Measurements from ENCODE around the gene PSMB9.

Gene PSMB9

DNA sequence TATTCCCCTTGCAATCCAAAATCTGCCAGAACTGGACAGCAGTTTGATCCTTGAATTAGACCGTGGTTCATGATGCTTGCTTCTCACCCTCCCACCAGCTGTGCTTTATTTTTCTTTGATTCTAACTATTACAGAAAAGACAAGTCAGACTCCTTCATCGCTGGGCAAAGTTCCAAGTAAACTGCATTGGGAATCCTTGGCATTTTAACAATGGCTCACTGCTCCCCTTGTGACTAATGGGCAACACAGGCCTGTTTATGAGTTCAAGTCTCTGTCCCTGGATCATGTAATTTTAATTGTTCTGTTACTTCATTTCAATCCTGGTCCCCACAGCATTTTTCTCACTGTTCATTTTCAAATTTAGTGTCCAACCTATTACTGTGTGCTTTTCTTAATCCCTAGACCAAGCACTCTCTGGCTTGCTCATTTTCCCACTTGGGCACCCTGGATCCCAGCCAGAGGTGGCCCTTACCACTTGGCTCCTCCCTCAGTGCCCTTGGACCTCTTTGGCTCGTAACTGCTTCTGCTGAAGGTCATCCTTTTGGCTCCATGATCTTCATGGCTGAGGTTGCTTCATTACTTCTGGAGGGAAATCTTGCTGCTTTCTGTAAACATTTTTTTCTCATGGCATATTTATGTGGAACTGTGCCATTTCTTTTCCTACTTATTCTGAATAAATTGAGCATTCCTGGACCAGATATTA, 32.8 kb downstream of the PSMB9 start:
- H3K4me3 ChIP-seq (ENCODE audit: low read depth, low read length), result no peak overlapping the region
- TF ChIP-seq, protein P1, sequence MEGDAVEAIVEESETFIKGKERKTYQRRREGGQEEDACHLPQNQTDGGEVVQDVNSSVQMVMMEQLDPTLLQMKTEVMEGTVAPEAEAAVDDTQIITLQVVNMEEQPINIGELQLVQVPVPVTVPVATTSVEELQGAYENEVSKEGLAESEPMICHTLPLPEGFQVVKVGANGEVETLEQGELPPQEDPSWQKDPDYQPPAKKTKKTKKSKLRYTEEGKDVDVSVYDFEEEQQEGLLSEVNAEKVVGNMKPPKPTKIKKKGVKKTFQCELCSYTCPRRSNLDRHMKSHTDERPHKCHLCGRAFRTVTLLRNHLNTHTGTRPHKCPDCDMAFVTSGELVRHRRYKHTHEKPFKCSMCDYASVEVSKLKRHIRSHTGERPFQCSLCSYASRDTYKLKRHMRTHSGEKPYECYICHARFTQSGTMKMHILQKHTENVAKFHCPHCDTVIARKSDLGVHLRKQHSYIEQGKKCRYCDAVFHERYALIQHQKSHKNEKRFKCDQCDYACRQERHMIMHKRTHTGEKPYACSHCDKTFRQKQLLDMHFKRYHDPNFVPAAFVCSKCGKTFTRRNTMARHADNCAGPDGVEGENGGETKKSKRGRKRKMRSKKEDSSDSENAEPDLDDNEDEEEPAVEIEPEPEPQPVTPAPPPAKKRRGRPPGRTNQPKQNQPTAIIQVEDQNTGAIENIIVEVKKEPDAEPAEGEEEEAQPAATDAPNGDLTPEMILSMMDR (conservative IDR thresholded peaks at IDR 0.05; ENCODE audit: low read depth, low read length), result no peak
- DNase-seq (ENCODE audit: low read depth), result peak; percentile 86

GRCh38 chr6:32887616-32888015, 33.6 kb downstream of the PSMB9 start:
- TF ChIP-seq, protein P1 (conservative IDR thresholded peaks at IDR 0.05; ENCODE audit: low read depth, low read length), result no peak
- H3K4me3 ChIP-seq (ENCODE audit: low read depth, low read length), result no peak overlapping the region
- DNase-seq (ENCODE audit: low read depth), result no peak

DNA sequence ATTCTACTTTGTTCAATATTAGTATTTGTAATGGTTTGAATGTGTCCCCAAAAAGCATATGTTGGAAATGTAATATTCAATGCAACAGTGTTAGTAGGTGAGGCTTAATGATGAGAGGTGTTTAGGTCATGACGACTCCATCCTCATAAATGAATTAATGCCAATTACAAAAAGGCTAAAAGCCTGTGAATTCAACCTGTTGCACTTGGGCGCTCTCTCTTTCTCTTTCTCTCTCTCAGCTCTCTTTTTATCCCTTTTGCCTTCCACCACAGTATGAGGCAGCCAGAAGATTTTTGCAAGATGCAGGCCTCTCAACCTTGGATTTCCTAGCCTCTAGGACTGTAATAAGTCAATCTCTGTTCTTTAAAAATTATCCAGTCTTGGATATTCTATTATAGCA, 34.6 kb downstream of the PSMB9 start:
- no peak overlapping the region for H3K4me3 ChIP-seq (ENCODE audit: low read depth, low read length)
- TF ChIP-seq, protein P1 (conservative IDR thresholded peaks at IDR 0.05; ENCODE audit: low read depth, low read length), result no peak
- DNase-seq (ENCODE audit: low read depth), result no peak

DNA sequence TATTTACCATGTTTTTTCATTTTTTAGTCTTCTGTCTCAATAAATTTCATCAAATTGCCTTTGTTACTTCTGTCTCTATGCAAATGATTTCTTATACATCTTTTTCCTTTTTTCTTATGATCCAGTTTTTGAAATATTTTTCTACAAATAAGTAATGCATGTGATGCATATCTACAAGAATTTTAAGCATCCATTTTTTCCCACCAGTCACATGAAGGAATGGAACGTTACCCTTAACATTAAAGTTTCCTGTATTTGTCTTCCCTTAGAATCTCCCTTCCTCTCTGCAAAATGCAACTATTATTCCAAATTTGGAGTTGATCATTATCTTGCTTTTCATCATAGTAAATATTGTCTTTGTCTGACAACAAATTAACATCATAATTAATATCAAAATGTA, 35.5 kb downstream of the PSMB9 start:
- no peak overlapping the region for H3K4me3 ChIP-seq (ENCODE audit: low read depth, low read length)
- TF ChIP-seq, protein P1 (conservative IDR thresholded peaks at IDR 0.05; ENCODE audit: low read depth, low read length), result no peak
- no peak for DNase-seq (ENCODE audit: low read depth)

DNA sequence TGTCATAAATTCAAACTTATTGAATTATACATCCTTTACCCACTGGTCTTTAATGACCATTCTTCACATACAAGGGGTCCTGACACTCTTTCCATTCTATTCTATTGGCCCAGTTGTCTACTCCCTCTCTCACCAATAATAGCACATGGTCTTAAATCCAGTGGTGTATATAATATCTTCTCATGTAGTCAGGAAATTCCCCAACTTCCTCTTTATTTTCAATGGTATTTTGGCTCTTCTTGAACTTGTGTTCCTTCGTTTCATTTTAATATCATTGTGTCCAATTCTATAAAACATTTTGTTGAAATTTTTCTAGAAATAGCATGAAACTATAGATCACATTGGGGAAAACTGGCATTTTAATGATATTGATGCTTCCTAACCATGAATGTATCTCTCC, 36.8 kb downstream of the PSMB9 start:
- TF ChIP-seq, protein P1 (conservative IDR thresholded peaks at IDR 0.05; ENCODE audit: low read depth, low read length), result no peak
- DNase-seq (ENCODE audit: low read depth), result no peak
- no peak overlapping the region for H3K4me3 ChIP-seq (ENCODE audit: low read depth, low read length)

DNA sequence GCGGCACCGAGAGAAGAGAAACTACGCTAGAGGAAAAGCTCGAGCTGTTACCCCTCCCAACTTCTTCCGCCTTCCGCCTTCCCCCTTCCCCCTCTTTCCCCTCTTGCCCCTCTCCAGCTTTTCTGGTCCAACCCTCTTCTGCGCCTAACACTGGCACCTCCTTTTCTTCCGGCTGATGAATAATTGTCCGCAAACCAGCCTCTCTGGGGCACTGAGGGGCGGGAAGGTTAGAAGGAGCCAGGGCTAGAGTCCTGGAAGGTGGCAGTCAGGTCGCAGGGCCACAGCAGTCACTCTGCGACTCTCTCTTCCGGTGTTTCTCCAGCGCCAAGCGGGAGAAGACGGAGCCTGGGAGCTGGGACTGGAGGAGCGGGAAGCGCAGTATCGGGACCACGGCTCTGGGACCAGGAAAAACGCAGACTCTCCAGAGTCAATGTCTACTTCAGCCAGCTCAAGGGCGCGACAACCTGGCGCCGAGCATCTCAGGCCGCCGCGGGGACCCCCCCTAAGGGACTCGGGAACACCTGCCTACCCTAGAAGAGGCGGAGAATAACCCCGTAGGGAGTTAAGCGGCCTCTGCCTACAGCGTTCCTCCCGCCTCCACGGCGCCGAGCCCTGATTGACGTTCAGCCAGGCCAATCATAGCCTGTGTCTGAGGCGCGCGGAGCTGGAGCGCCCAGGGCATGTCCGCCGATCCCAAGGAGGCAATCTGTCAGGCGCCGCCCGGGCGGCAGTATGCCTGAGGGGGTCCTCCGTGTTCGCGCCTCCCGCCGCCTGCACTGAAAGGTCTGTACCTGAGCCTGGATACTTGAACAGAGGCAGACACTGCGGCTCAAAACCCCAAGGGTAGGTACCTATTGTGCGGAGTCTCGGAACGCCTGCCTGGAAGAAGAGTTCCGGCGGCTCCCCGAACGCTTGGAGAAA, 40.4 kb downstream of the PSMB9 start:
- DNase-seq (ENCODE audit: low read depth), result peak; percentile 92
- H3K4me3 ChIP-seq (ENCODE audit: low read depth, low read length), result peak overlapping the region; percentile 86
- TF ChIP-seq, protein P1 (conservative IDR thresholded peaks at IDR 0.05; ENCODE audit: low read depth, low read length), result no peak

Measured in choroid plexus epithelial cell (primary cell).